ENCODE data around the gene SVOP.

The SVOP gene

DNA sequence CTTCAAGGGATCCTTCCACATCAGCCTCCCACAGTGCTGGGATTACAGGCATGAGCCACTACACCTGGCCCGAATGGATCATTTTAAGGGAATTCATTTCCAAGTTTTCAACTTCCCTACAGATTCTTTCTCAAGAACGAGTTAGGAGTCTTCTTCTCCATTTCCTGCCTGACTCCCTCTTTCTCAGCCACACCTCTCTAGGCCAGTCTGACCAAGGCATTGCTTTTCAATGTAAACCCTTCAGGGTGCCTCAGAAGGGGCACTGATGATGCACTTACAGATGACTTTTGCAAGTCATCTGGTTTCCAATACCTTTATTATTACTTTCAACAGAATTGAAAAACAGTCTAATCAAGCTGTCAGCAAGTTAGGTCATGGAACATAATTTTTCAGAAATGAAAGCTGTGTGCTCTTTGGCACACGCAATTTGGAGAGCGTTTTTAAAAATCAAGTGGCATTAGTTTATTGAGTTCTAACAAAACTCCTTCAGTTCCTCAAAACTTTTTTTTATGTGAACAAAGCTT lies 47.2 kb downstream of the SVOP start:
- no peak for DNase-seq

- DNase-seq: no peak
Observed at GRCh38 chr12:108972358-108972757, 48.5 kb downstream of the SVOP start.

- no peak for DNase-seq
Observed at GRCh38 chr12:108969622-108970021, 51.2 kb downstream of the SVOP start.

GRCh38 chr12:108967869-108968540 lies 52.9 kb downstream of the SVOP start:
- DNase-seq: no peak

DNA sequence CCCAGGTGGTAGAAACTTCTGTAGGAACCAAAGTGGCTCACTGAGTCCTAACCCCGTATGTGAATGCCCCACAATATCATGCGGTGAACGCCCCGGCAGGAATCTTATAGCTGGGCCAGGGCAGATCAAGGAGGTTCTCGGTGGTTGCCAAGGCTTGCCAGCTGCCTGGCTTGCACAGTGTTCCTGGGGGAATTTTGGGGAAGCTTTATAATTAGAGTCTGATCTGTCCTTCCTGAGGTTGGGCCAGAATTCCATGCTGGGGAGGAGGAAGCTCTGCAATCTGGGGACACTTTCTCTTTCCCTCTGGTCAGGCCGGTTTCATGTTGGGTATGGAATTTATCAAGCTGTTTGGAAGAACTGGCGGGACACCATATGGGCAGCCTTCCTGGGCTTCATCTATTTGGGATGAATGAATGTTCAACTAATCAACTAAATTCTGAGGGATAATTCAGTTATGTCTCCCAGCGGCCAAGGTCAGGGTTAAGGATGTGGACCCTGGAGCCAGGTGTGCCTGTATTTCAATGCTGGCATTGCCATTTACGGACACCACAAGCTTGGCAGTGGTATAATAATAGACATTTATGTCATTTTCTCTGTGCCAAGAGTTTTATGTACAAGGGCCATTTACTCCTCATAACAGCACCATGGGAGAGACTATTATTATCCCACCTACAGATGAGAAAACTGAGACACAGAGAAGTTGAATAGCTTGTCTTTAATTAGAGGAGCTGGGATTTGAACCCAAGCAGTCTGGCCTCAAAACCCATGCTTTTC lies 54.3 kb downstream of the SVOP start:
- DNase-seq: no peak

DNA sequence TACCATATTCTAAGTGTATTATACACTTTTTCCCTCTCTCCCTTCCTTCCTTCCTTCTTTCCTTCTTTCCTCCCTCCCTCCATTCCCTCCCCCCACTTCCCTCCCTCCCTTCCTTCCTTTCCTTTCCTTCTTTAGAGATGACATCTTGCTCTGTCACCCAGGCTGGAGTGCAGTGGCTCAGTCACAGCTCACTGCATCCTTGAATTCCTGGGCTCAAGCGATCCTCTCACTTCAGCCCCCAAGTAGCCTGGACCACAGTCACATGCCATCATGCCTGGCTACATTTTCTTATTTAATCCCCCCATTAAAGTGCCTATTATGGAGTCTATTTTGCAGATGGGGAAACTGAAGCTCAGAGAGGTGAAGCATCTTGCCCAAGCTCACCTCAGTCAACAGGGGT lies 55.0 kb downstream of the SVOP start:
- DNase-seq: no peak

GRCh38 chr12:108964371-108965352 lies 56.2 kb downstream of the SVOP start:
- no peak for DNase-seq

- DNase-seq: no peak
Observed at GRCh38 chr12:108962256-108962655, 58.6 kb downstream of the SVOP start.

- no peak for DNase-seq
Observed at GRCh38 chr12:108959748-108960655, 60.9 kb downstream of the SVOP start.

DNA sequence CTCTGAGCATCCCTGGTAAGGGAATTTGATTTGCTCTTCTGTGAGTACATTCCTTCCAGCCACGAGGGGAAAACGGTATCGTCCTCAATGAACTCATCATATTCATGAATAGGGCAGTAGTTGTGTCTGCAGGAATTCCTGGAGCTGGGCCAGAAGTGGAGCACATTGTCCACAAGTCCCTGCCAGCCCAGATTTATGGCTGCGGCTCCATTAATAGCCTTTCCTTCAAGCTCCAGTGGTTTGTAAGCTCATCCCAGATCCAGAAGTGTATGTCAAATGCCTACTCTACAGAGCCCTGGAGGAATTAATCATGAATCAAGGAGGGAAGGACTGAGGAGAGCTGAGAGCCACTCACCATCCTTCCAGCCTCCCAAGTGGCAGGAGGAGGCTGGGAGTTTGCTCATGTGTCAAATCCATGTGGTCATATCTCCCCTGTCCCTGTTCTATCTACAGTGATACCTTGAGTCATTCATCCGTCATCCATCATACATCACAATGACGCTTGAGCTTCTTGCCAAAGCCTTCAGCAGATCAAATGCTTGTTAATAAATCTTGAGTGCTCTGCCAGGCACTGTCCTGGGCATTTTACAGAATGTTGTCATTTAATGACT lies 65.5 kb downstream of the SVOP start:
- no peak for DNase-seq

DNA sequence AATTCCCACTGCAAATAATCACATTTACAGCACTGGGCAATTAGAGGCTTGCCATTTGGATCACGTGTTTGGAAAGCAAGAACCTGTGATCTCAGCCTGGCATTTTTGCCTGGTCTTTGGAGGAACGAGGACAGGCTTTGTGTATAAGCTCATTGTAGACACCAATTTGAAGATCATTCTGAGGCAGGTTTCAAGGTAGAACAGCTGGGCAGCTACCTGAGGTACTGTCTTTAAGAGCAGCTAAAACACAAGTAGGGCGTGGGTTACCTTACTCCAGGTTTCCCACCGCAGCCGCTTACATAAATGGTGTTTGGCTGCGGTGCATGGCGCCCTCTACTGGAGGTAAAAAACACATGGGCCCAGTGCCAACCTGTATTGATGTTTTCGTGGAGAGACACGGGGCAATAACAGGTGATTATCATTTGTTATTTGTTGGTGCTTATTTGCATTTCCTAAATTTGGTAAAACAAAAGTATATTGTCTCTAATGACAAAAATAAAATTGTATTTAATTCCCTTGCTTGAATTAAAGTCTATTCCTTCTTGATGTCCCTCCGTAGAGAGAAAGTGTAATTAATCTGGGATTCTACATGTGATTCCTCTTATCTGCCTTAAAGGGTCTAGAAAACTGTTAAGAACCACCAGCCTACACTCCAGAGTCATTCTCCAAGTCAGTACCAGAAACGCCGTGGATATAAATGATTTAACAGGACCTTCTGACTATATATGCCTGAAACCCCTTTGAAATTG lies 69.7 kb downstream of the SVOP start:
- peak; percentile 66 for DNase-seq

DNA sequence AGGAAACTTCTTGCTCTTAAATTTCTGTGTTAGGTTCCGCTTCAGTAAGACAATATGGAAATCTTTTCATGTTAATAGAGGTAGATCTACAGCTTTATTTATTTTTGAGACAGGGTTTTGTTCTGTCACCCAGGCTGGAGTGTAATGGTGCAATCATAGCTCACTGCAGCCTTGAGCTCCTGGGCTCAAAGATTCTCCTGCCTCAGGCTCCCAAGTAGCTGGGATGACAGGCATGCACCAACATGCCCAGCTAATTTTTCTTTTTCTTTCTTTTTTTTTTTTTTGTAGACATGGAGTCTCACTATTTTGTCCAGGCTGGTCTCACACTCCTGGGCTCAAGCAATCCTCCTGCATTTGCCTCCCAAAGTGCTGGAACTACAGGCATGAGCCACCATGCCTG lies 70.9 kb downstream of the SVOP start:
- DNase-seq: no peak

DNA sequence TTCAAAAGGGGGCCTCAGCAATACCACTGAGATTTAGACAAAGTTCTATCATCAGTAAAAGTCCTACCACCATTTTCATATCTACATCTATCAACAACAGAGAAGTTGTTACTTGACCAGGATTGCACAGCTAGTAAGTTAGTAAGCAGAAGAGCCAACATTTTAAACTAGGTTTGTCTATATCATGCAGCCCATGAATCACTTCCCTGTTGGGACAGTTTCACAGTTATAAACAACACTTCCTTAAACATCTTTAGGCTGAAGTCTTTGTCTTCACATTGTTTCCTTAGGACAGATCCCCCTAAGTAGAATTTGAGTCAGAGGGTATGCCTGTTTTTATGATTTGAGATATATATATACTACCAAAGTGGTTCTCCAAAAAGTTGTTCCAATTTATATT lies 72.5 kb downstream of the SVOP start:
- no peak for DNase-seq

GRCh38 chr12:108947097-108947496 lies 73.8 kb downstream of the SVOP start:
- DNase-seq: no peak

- DNase-seq: no peak
Observed at GRCh38 chr12:108940138-108940537, 80.7 kb downstream of the SVOP start.

DNA sequence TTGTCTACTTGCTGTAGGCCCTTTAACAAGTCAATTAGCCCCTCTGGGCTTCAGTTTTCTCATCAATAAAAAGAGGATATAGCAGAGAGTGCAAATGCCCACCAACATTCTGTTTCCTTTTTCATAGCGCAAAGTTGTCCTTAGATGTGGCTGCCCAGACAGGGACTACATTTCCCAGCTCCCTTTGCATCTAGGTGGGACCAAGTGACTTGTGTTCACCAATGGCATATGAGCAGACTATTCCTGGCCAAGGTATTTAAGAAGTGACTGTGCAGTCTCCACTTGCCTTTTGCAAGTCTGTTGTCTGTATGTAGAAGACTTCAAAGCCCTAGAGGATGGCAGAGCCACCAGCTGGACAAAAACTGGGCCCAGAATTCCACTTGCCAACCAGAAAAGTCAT lies 81.3 kb downstream of the SVOP start:
- no peak for DNase-seq

- no peak for DNase-seq
Observed at GRCh38 chr12:108938247-108938924, 82.5 kb downstream of the SVOP start.

- DNase-seq: no peak
Observed at GRCh38 chr12:108935159-108935763, 85.6 kb downstream of the SVOP start.

GRCh38 chr12:108933949-108934348 lies 86.9 kb downstream of the SVOP start:
- DNase-seq: no peak

DNA sequence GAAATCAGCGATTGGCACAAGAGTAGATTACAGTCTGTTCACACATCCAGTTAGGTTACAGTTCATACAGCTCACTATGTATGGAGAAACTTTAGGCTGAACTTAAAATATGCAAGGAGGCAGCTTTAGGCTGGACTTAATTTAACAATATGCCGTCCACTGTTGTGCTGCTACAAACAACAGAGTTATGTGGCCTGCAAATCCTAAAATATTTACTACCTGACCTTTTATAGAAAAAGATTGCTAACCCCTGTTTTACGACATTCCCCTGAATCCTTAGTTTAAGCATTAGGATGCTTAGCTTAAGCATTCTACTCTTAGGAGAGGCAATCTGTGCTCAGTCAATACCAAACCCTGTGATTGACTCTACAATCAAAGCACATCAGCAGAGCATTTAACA lies 90.1 kb downstream of the SVOP start:
- DNase-seq: no peak
